ENCODE measurements around the gene RBM4.

DNA sequence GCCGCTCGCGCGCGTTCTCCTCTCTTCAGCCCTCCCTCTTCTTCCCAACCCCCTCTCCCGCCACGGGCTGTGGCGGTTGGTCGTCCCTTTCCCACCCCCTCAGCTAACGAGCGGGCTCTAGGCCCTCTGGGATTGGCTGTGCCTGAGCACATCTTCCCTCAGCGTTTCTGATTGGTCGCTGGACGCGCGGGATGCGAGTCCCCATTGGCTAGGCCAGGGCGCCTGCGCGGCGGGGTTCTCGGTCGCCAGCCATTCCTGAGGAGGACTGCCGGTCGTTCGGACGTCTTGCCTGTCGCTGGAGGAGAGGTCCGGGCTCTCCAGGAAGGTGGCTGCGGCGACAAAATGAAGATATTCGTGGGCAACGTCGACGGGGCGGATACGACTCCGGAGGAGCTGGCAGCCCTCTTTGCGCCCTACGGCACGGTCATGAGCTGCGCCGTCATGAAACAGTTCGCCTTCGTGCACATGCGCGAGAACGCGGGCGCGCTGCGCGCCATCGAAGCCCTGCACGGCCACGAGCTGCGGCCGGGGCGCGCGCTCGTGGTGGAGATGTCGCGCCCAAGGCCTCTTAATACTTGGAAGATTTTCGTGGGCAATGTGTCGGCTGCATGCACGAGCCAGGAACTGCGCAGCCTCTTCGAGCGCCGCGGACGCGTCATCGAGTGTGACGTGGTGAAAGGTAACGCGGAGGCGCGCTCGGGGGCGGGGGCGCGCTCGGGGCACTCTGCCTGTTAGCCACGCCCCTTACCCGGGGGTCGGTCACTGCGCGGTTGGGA lies 21.9 kb upstream of the RBM4 start, which contains the start of gene RBM14:
- TF ChIP-seq, protein P1, sequence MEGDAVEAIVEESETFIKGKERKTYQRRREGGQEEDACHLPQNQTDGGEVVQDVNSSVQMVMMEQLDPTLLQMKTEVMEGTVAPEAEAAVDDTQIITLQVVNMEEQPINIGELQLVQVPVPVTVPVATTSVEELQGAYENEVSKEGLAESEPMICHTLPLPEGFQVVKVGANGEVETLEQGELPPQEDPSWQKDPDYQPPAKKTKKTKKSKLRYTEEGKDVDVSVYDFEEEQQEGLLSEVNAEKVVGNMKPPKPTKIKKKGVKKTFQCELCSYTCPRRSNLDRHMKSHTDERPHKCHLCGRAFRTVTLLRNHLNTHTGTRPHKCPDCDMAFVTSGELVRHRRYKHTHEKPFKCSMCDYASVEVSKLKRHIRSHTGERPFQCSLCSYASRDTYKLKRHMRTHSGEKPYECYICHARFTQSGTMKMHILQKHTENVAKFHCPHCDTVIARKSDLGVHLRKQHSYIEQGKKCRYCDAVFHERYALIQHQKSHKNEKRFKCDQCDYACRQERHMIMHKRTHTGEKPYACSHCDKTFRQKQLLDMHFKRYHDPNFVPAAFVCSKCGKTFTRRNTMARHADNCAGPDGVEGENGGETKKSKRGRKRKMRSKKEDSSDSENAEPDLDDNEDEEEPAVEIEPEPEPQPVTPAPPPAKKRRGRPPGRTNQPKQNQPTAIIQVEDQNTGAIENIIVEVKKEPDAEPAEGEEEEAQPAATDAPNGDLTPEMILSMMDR (IDR thresholded peaks at IDR 0.05; ENCODE audit: low read depth, low read length): no peak
- TF ChIP-seq EZH2phosphoT487 (IDR thresholded peaks at IDR 0.05; ENCODE audit: low read depth): no peak

Data from OCI-LY3 (cell line).